HG02870 (cell line): ENCODE data around the gene PLXNA4.

Experiments used
- ATAC-seq: cut with Tn5 transposase; IDR thresholded peaks from one replicate; pipeline ENCODE4 v1.9.1; 2021; ENCODE audit warnings: mild to moderate bottlenecking, moderate library complexity; ENCODE audit not compliant: unreplicated experiment

PLXNA4 gene

GRCh38 chr7:132446260-132446659, 130.0 kb downstream of the PLXNA4 start:
- ATAC-seq, result no peak

GRCh38 chr7:132443761-132444520, 132.3 kb downstream of the PLXNA4 start:
- no peak for ATAC-seq

- ATAC-seq, result no peak
Observed at GRCh38 chr7:132441935-132442334, 134.3 kb downstream of the PLXNA4 start.

- ATAC-seq, result no peak
Observed at GRCh38 chr7:132440151-132440550, 136.1 kb downstream of the PLXNA4 start.

- ATAC-seq, result no peak
Observed at GRCh38 chr7:132438926-132439325, 137.3 kb downstream of the PLXNA4 start.

GRCh38 chr7:132437730-132438129, 138.5 kb downstream of the PLXNA4 start:
- ATAC-seq, result no peak

GRCh38 chr7:132436121-132436520, 140.1 kb downstream of the PLXNA4 start:
- no peak for ATAC-seq

GRCh38 chr7:132435016-132435990, 141.0 kb downstream of the PLXNA4 start:
- ATAC-seq, result no peak

GRCh38 chr7:132434041-132434440, 142.2 kb downstream of the PLXNA4 start:
- ATAC-seq, result no peak

GRCh38 chr7:132433301-132433700, 143.0 kb downstream of the PLXNA4 start:
- no peak for ATAC-seq

- ATAC-seq, result no peak
Observed at GRCh38 chr7:132430861-132431822, 145.1 kb downstream of the PLXNA4 start.

- no peak for ATAC-seq
Observed at GRCh38 chr7:132430041-132430855, 146.0 kb downstream of the PLXNA4 start.

- ATAC-seq, result no peak
Observed at GRCh38 chr7:132429181-132429580, 147.1 kb downstream of the PLXNA4 start.

- ATAC-seq, result no peak
Observed at GRCh38 chr7:132428247-132428919, 147.9 kb downstream of the PLXNA4 start.

- ATAC-seq, result no peak
Observed at GRCh38 chr7:132425942-132426341, 150.3 kb downstream of the PLXNA4 start.

- ATAC-seq, result no peak
Observed at GRCh38 chr7:132424821-132425724, 151.2 kb downstream of the PLXNA4 start.

- no peak for ATAC-seq
Observed at GRCh38 chr7:132424277-132424676, 152.0 kb downstream of the PLXNA4 start.

- no peak for ATAC-seq
Observed at GRCh38 chr7:132423594-132424200, 152.6 kb downstream of the PLXNA4 start.
